IMR-90 (cell line): ENCODE results near the gene DYNC2H1. TPM values are rescaled to one million over a fixed set of nuclear protein-coding genes. Genes with fewer than 3 reads are reported as not detected.

Experiments used
- ATAC-seq: fragments of 200-7000 bp; cut with Tn5 transposase; 2 replicates; pipeline ENCODE4 v1.9.1; 2020; ENCODE audit warnings: low read depth, mild to moderate bottlenecking, moderate library complexity
- BruUV-seq: library from RNA; stranded (reverse); fragments of 400-500 nt; replicated peaks from 2 replicates; lab custom pipeline; 2021; lab: Mats Ljungman, UMichigan
- CTCF ChIA-PET: fragments of 300-600 bp; formaldehyde crosslinking; extraction: SDS; loops from one replicate; lab custom pipeline; 2021; ENCODE audit warnings: antibody characterized with exemption; lab: Yijun Ruan, JAX
- POLR2A ChIA-PET: fragments of 300-600 bp; sonication (Branson Sonifier 250); formaldehyde crosslinking; loops from one replicate; lab custom pipeline; 2022; ENCODE audit warnings: antibody characterized with exemption; ENCODE audit not compliant: unreplicated experiment; lab: Charles Lee
- DNase-seq: peaks from one replicate; pipeline ENCODE4 v3.0.0; 2013
- H2AFZ ChIP-seq: replicated peaks from 2 replicates; pipeline ENCODE3; 2013; ENCODE audit warnings: low read length, mild to moderate bottlenecking; ENCODE audit not compliant: poor library complexity
- H2AK5ac ChIP-seq: 2 replicates; pipeline ENCODE4 v1.6.1; 2013; ENCODE audit warnings: low read depth, low read length, inconsistent platforms
- H2AK9ac ChIP-seq: replicated peaks from 2 replicates; pipeline ENCODE3; 2013; ENCODE audit warnings: mild to moderate bottlenecking, low read depth, low read length, moderate library complexity; ENCODE audit not compliant: poor library complexity
- H2BK120ac ChIP-seq: 2 replicates; pipeline ENCODE4 v1.6.1; 2013; ENCODE audit warnings: low read depth, low read length, inconsistent platforms
- H2BK15ac ChIP-seq: 3 replicates; pipeline ENCODE4 v1.6.1; 2013; ENCODE audit warnings: low read depth, low read length, inconsistent platforms
- H2BK20ac ChIP-seq: 2 replicates; pipeline ENCODE4 v1.6.1; 2013; ENCODE audit warnings: low read depth, mild to moderate bottlenecking, inconsistent platforms, low read length, moderate library complexity
- H2BK5ac ChIP-seq: 2 replicates; pipeline ENCODE4 v1.6.1; 2013; ENCODE audit warnings: mild to moderate bottlenecking, low read depth, low read length, inconsistent platforms; ENCODE audit not compliant: poor library complexity, severe bottlenecking
- H3K14ac ChIP-seq: replicated peaks from 2 replicates; pipeline ENCODE4 v1.6.1; 2013; ENCODE audit warnings: low read depth, low read length, inconsistent platforms
- H3K18ac ChIP-seq: 2 replicates; pipeline ENCODE4 v1.6.1; 2013; ENCODE audit warnings: low read depth, low read length, control low read depth
- H3K23ac ChIP-seq: 2 replicates; pipeline ENCODE4 v1.6.1; 2013; ENCODE audit warnings: low read depth, low read length, inconsistent platforms
- H3K27ac ChIP-seq: 2 replicates; pipeline ENCODE4 v1.5.1; 2013; ENCODE audit warnings: mild to moderate bottlenecking, control low read depth, low read length; ENCODE audit not compliant: insufficient read depth
- H3K27me3 ChIP-seq: 2 replicates; pipeline ENCODE4 v1.6.1; 2013; ENCODE audit warnings: low read length; ENCODE audit not compliant: control insufficient read depth, insufficient read depth
- H3K36me3 ChIP-seq: 2 replicates; pipeline ENCODE4 v1.6.1; 2013; ENCODE audit warnings: low read length, mixed read lengths; ENCODE audit not compliant: control insufficient read depth, insufficient read depth
- H3K4ac ChIP-seq: 2 replicates; pipeline ENCODE4 v1.6.1; 2013; ENCODE audit warnings: low read depth, low read length, inconsistent platforms
- H3K4me1 ChIP-seq: 2 replicates; pipeline ENCODE4 v1.6.1; 2013; ENCODE audit warnings: low read length, mixed read lengths; ENCODE audit not compliant: control insufficient read depth, insufficient read depth
- H3K4me2 ChIP-seq: 2 replicates; pipeline ENCODE4 v1.6.1; 2013; ENCODE audit warnings: low read depth, mild to moderate bottlenecking, control low read depth, low read length, moderate library complexity
- H3K4me3 ChIP-seq: 2 replicates; pipeline ENCODE4 v1.5.1; 2013; ENCODE audit warnings: low read depth, mild to moderate bottlenecking, control low read depth, low read length, moderate library complexity; ENCODE audit not compliant: insufficient read depth
- H3K56ac ChIP-seq: 2 replicates; pipeline ENCODE4 v1.6.1; 2013; ENCODE audit warnings: low read length, inconsistent platforms; ENCODE audit not compliant: insufficient read depth; ENCODE audit errors: extremely low read depth
- H3K79me1 ChIP-seq, 2 experiments: 2 replicates each; pipeline ENCODE4 v1.6.1; 2013; ENCODE audit warnings: low read length in 2 of 2, inconsistent platforms in 1 of 2, low read depth in 1 of 2
- H3K9ac ChIP-seq: 2 replicates; pipeline ENCODE4 v1.6.1; 2013; ENCODE audit warnings: low read depth, low read length, control low read depth
- H3K9me1 ChIP-seq: 2 replicates; pipeline ENCODE4 v1.6.1; 2013; ENCODE audit warnings: low read length, inconsistent platforms; ENCODE audit not compliant: insufficient read depth
- H3K9me3 ChIP-seq: 2 replicates; pipeline ENCODE4 v1.6.1; 2013; ENCODE audit warnings: low read length; ENCODE audit not compliant: control insufficient read depth, insufficient read depth
- H4K20me1 ChIP-seq: 2 replicates; pipeline ENCODE4 v1.6.1; 2013; ENCODE audit warnings: low read length, inconsistent platforms; ENCODE audit not compliant: insufficient read depth
- H4K5ac ChIP-seq: 2 replicates; pipeline ENCODE4 v1.6.1; 2013; ENCODE audit warnings: mild to moderate bottlenecking, low read depth, low read length, control low read depth
- H4K8ac ChIP-seq, 2 experiments: 2 replicates each; pipeline ENCODE4 v1.6.1; 2013; ENCODE audit warnings: low read depth in 2 of 2, low read length in 2 of 2, control low read depth in 1 of 2, inconsistent platforms in 1 of 2
- H4K91ac ChIP-seq: 2 replicates; pipeline ENCODE4 v1.6.1; 2013; ENCODE audit warnings: low read depth, low read length, inconsistent platforms; ENCODE audit not compliant: insufficient read depth
- BHLHE40 ChIP-seq: fragments of 150-350 bp; IDR thresholded peaks from 2 replicates; pipeline ENCODE4 v1.6.1; 2016; ENCODE audit warnings: mild to moderate bottlenecking, low read depth, low read length
- CHD1 ChIP-seq: IDR thresholded peaks from 2 replicates; pipeline ENCODE4 v1.6.1; 2012; ENCODE audit warnings: low read depth, low read length, improper control_type of control experiment
- MAFK ChIP-seq: IDR thresholded peaks from 2 replicates; pipeline ENCODE4 v1.6.1; 2012; ENCODE audit warnings: low read depth, low read length, improper control_type of control experiment
- RFX5 ChIP-seq: IDR thresholded peaks from 2 replicates; pipeline ENCODE4 v1.8.0; 2012; ENCODE audit warnings: low read depth, mild to moderate bottlenecking, low read length, moderate library complexity
- WGBS, 2 experiments: methylation state at CpG; one replicate each; pipeline versions ENCODE4 v1.1.5 to v1.1.7; 2013; ENCODE audit warnings: missing lambda C conversion rate in 2 of 2; ENCODE audit not compliant: insufficient read length in 1 of 2; ENCODE audit errors: extremely low coverage in 2 of 2; 5-methylcytosine and 5-hydroxymethylcytosine counted together
- dilution Hi-C: fragments of 300-500 bp; cut with HindIII; formaldehyde crosslinking; loops from one replicate; pipeline ENCODE4 v1.14.3; 2018; ENCODE audit warnings: low sequenced_read_pairs; ENCODE audit not compliant: unreplicated experiment
- in situ Hi-C: fragments of 300-500 bp; cut with MboI; formaldehyde crosslinking; loops from 3 replicates; pipeline ENCODE4 v1.14.3; 2019; ENCODE audit warnings: low sequenced_read_pairs, inconsistent platforms, mixed read lengths
- intact Hi-C: fragments of 100-400 bp; cut with micrococcal nuclease; formaldehyde crosslinking; loops from 2 replicates; pipeline ENCODE4 v1.10.0; 2022
- polyA plus RNA-seq, 3 experiments: library from polyadenylated mRNA; depleted of rRNA; stranded (reverse); fragments of >200 nt; gene quantifications; 2 replicates each; pipeline ENCODE4 v1.2.3, GENCODE V29; 2012; ENCODE audit warnings: low replicate concordance in 1 of 3
- total RNA-seq: library from RNA; depleted of rRNA; stranded (reverse); fragments of >200 nt; gene quantifications from 2 replicates; pipeline ENCODE4 v1.2.3, GENCODE V29; 2012

Gene DYNC2H1
- total and polyA plus RNA-seq, 2 of the 4 experiments (the other 2 are of a cell fraction): 5.7 to 21.0 TPM

DNA sequence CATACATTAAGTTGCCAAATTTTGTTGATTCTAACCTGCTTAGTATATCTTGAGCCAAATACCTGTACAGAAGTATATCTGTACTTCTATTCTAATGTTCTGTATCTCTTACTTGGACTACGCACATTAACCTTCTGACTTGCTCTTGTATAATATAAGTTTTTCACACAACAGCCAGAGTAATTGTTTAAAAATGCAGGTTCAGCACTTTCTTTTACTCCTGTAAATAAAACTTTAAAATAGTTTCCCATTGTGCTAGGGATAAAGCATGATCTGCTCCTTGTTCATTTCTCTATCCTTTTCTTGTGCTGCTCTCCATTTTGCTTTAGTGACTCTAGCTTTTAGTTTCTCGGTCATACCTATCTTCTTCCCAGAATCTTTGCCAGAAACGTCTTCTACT, 48.3 kb downstream of the DYNC2H1 start:
- Histone ChIP-seq H3K4ac (no peak overlapping the region), H2BK120ac (no peak overlapping the region), H3K18ac (no peak overlapping the region), H3K9me3 (no peaks in the 10 kb centered on the region), H2AFZ (no peak overlapping the region), H3K4me2 (no peak overlapping the region), H3K27me3 (no peaks in the 10 kb centered on the region), H4K5ac (no peak overlapping the region), H3K9me1 (no peaks in the 10 kb centered on the region), H4K20me1 (no peaks in the 10 kb centered on the region), H4K91ac (no peak overlapping the region), H2BK20ac (no peak overlapping the region), H3K56ac (no peak overlapping the region), H3K36me3 (no peaks in the 10 kb centered on the region), H2BK5ac (no peak overlapping the region), H2BK15ac (no peak overlapping the region), H3K9ac (no peak overlapping the region), H3K23ac (no peak overlapping the region), H3K14ac (no peak overlapping the region), H4K8ac (no peak overlapping the region), H3K79me1 (no peaks in the 10 kb centered on the region), H3K4me3 (no peak overlapping the region), H2AK9ac (no peak overlapping the region), H2AK5ac (no peak overlapping the region), H3K27ac (no peak overlapping the region), H3K4me1 (no peaks in the 10 kb centered on the region)
- ChIA-PET CTCF (interaction anchor here (0.9 kb wide), 1 partner anchor 48 kb away, joined by 3 read pairs; the partner anchor contains the start of gene DYNC2H1), POLR2A (no interaction called here)
- WGBS, 2 experiments: 90% methylated on average over 2 of the region's 3 CpGs; no CpG with 5 or more reads in 1 of the 2 experiments
- DNase-seq: no peak
- dilution Hi-C loops: no loop called here
- intact Hi-C loops: no loop called here
- TF ChIP-seq BHLHE40: no peak
- TF ChIP-seq RFX5: no peak
- TF ChIP-seq CHD1: no peak
- TF ChIP-seq MAFK: peak; percentile 84
- ATAC-seq: no peak
- no TSS peak for BruUV-seq
- in situ Hi-C loops: no loop called here
